ENCODE results near the gene CTBP1.

GRCh38 chr4:1207157-1207470 lies 41.8 kb downstream of the CTBP1 start:
- TF ChIP-seq, protein P1, sequence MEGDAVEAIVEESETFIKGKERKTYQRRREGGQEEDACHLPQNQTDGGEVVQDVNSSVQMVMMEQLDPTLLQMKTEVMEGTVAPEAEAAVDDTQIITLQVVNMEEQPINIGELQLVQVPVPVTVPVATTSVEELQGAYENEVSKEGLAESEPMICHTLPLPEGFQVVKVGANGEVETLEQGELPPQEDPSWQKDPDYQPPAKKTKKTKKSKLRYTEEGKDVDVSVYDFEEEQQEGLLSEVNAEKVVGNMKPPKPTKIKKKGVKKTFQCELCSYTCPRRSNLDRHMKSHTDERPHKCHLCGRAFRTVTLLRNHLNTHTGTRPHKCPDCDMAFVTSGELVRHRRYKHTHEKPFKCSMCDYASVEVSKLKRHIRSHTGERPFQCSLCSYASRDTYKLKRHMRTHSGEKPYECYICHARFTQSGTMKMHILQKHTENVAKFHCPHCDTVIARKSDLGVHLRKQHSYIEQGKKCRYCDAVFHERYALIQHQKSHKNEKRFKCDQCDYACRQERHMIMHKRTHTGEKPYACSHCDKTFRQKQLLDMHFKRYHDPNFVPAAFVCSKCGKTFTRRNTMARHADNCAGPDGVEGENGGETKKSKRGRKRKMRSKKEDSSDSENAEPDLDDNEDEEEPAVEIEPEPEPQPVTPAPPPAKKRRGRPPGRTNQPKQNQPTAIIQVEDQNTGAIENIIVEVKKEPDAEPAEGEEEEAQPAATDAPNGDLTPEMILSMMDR (optimal IDR thresholded peaks at IDR 0.05 in 1 of 3, IDR thresholded peaks at IDR 0.05 in 1 of 3, conservative IDR thresholded peaks at IDR 0.05 in 1 of 3; ENCODE audit: extremely low read depth in 1 of 3, insufficient read depth in 2 of 3, low read length in 3 of 3) = no peak
- no peak for TF ChIP-seq EZH2 (IDR thresholded peaks at IDR 0.05; ENCODE audit: low read length)

All from keratinocyte (primary cell).